Measurements from ENCODE around the gene FOXO6.

FOXO6 gene

DNA sequence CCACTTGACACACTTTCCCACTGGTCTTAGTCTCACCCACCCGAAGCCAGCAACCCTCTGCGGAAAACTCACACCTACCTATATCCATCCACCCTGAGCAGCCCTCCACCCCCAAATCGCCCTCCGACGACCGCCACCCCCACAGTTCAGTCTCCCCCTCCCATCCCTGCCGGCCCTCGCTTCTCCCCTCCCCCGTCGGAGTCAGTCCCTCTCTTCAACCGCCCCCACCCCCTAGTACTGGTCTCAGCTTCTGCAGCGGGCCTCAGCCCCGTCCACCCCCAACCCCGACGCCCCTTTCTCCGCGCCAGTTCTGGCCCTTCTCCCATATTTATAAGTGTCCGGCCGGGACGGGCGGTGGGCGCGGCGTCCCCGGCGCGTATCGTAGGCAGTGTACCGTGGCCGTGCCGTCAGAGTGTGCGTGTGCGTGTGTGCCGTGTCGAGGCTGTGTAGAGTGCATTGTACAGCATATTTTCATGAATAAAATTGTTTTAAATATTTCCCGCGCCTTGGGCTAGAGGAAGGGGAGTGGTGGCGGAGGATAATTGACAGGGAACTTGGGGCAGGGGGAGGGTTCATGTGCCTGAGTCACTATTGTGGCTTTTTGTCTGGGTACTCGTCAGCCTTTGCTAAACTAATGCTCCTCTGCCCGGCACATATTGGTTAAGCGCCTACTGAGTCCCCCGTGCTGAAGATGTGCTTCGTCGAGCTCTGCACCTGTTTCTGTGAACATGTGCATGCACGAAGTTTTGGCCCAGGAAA lies 22.0 kb downstream of the FOXO6 start:
- DNase-seq (ENCODE audit: low read depth) = peak; percentile 33

DNA sequence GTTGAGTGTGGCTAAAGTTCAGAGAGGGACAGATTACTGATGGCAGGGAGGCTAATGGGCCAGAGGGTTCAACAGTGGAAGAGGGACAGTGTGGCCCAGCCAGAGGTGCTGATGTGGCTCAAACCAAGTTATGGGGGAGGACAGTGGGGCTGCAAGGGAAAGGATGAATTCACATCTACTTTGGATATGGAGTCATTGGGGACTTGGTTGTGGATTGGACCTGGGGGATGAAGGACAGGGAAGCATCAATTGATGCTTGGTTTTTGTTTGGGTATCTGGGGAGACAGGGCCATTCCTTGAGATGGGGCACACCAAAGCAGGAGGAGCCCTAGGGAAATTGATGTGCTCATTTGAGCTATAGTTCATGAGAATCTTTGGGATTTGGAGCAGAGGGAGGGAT lies 23.3 kb downstream of the FOXO6 start:
- no peak for DNase-seq (ENCODE audit: low read depth)

DNA sequence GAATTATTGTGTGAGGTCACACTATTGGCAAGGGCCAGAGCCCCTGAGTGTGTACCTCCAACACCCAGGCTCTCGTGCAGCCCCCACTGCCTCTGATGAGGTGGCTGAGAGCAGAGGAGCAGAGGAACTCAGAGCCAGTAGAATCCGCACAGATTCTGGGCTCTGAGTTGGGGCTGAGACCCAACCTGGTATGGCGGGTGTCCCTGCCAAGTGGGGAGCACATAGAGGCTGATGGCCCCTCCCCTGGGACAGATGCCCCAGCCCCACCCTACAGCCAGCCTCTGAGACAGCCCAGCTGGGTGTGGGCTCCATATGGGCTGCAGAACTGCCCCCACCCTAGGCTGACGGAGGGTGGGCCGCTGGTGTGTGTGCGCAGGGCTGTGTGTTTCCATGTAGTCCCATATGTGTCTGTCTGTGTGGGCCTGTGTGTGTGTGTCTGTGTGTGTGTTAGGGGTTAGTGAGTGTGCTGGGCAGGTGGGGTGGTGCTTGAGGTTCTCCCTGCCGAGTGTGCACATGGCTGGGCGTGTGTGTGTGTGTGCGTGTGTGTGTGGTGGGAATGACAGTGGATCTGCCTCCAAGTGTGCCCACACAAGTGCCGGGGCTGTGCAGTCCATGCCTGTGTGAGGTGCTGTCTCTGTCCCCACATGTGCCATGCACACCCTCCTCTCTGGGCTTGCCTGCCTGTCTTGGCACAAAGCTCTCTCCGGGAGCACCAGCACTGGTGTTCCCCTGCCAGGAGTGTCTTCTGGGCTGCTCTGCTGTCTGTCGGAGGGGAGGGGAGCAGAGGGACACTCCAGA lies 24.4 kb downstream of the FOXO6 start:
- no peak for DNase-seq (ENCODE audit: low read depth)

DNA sequence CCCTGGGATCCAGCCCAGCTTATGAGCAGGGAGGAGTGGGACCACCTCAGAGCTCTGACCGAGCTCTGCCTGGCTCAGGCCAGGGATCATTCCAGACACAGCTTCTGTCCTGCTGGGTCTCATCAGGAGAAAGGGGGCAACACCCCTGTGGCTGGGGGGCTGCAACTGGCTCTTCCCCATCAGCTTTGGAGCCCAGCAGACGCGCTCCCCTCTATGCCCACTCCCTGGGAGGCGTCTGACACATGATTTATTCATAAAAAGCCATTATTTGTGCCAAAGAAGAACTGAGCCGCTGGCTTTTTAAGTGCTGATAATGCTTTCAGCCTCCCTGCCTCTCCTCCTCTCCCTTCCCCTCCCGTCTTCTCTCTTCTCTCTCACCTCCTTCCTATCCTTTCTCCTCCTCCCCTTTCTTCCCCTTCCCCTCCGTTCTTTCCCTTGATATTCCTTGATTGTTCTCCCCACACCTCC lies 25.0 kb downstream of the FOXO6 start:
- DNase-seq (ENCODE audit: low read depth) = no peak

DNA sequence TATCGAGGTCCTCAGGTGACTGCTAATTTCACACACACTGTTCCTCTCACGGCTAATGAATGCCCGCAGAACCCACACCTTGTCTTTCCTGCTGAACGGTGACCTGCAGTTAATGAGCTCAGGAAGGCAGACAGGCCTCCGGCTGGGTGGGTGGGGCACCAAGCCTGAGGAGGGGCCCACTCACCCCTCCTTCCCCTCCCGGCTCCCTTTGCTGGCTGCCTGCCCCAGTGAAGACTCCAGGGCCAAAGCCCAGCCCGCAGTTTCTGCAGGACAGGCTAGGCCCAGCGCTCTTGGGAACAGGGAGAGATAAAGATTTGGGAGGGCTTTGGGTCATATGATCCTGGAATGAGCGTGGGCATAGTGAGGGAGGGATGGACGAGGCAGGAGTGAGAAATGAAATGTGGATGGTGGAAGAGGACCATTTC lies 26.4 kb downstream of the FOXO6 start:
- DNase-seq (ENCODE audit: low read depth) = peak; percentile 36

DNA sequence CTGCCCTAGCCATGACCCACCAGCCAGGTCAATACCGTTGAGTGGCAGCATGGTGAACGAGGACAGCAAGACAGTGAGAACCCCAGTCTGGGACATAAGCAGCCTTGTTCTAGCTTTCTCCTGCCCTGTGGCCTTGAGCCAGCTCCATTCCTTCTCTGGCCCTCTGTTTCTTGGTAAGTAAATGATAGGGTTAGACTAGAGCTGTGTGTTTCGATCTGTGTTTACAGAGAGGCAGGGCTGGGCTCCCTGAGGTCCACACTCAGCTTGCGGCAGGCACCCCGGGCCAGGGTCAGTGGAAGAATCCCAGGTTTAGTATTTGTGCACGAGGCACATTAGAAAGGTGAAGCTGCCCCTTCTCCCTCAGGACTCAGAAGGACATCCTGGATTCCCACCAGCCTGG lies 27.3 kb downstream of the FOXO6 start:
- no peak for DNase-seq (ENCODE audit: low read depth)

DNA sequence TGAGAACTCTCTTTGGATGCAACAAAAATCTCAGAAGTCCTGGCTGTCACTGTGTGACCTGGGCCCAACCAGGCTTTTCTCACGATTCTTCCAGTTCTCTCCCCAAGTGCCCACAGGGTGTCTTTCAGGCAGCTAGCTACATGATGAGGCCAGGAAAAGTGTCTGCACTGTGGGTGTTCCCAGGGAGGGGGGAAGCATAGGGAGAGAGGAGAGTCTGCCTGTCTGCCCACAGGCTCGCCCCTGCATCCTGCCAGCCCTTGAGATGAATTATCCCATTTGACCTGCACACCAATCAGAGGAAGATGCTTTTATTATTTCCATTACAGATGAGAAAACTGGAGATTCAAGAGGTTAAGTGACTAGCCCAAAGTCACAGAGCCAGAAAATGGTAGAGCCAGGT lies 27.8 kb downstream of the FOXO6 start:
- no peak for DNase-seq (ENCODE audit: low read depth)

DNA sequence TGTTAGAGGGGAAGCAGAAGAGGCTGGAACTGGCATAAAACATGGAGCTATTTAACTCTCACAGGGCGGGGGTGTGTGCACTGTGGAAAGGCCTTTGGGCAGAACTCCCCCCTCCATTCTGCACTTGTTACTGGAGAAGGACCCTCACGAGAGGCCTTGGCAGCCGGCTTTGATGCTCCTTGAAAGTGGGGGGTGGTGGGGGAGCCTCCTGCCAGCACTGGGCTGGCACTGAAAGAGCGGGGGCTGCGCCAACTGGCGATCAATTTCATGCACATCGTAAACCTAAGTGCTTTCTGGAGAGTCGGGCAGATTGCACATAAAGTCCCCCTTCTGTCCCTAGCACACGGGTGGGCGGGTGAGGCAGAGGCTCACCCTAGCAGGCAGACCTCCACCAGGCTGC lies 28.9 kb downstream of the FOXO6 start:
- DNase-seq (ENCODE audit: low read depth) = no peak

DNA sequence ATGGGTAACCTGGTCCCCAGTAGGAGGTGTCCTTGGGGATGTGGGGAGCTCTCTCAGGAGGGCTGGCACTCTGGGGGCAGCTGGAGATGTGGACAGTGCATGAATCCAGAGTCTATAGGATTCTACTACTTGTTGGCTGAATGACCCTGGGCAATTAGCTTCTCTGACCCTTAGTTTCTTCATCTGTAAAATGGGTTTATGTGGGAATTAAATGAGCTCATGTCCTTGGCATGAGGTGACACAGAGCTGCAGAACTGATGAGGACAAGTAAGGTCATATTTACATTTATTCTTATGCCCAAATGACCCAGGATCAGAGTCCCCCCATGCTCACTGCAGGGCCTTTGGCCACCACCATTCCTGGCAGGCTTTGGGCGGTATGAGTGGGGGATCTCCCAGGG lies 29.3 kb downstream of the FOXO6 start:
- DNase-seq (ENCODE audit: low read depth) = no peak

DNA sequence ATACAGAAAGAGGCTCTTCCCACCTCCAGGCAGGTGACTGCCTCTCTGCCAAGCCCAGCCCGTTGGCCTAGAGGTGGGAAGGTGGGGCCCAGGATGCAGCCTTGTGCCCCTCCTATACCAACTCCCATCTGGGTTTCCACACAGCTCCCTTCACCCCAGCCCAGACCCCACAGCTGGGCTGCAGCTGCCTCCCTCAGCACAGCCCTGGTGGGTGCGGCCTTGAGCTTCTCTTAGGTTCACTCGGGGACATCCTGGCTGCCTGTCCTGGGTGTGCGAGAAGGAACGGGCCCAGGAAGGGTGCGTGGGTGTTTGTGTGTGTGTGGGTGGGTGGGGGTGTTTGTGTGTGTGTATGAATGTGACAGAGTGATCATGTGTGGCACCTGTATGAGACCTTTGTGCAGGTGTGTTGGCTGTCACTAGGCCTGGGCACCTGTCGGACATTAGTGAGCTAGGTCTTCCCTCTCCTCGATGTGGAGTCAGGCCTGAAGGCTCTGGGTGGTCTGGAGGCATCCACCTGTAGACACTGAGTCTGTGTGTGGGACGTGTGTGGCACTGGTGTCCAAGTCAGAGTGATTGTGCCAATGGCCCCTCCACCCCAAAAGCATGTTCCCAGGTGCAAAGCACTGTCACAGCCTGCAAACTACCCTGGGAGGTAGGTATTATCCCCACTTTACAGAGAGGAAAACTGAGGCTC lies 30.7 kb downstream of the FOXO6 start:
- DNase-seq (ENCODE audit: low read depth) = no peak

DNA sequence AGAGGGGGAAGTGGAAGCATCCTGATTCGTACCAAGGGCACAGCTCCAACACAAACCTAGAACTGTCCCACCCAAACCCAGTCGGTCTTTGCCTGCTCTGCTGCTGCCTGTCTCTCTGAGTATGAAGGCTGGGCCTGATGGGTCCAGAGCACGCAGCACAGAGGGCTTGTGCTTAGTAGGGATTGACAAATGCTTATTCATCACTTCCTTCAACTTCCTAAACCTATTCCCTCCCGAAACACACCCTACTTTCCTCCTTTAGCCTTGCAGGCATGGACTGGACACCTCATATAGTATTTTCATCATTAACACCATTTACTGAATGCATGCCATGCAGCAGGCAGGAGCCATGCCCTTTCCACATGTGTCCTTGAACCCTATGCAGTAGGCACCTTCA lies 31.3 kb downstream of the FOXO6 start:
- no peak for DNase-seq (ENCODE audit: low read depth)

DNA sequence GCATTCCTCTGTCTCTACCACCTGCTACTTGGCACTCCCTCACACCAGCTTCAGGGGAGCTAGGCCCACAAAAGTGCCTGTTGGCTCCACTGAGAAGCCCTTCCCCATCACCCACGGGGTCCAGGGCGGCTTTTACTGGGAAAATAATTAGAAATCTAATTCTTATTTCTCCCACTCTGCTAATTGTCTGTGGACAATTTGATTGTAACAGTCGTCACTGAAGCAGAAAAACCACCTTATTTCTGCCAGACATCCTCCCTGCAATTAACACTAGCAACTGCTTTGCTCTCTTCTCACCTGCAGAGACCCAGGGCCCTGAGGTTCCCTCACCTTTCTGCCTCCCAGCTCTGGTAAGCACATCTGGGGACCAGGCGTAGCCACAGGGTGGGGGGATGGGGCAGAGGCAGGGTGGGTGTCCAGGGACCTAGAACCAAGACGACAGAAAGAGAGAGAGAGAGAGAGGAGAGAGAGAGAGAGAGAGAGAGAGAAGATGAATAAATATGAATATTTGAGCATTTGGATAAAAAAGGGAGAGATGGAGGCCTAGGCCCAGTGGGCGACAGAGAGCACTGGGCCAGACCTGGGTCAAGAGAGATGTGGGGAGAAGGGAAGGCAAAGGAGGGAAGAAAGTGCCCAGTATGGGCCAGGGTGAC lies 32.6 kb downstream of the FOXO6 start:
- no peak for DNase-seq (ENCODE audit: low read depth)

DNA sequence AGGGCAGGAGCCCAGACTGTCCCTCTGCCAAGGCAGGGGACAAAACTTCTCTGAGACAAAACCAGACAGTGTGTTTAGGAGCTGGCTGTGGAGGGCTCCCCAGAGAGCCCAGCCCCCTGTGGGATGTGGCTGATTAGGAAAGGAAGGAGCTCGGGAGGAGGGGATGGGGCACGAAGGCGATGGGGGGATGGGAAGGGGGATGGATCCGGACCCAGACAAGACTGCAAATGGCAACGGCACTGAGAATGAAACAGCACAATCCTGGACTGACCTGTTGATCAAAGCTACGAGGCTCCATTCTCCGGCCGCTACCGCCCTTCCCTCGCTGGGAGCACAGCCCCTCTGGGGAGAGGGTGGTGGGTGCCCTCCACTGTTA lies 33.1 kb downstream of the FOXO6 start:
- DNase-seq (ENCODE audit: low read depth) = no peak

DNA sequence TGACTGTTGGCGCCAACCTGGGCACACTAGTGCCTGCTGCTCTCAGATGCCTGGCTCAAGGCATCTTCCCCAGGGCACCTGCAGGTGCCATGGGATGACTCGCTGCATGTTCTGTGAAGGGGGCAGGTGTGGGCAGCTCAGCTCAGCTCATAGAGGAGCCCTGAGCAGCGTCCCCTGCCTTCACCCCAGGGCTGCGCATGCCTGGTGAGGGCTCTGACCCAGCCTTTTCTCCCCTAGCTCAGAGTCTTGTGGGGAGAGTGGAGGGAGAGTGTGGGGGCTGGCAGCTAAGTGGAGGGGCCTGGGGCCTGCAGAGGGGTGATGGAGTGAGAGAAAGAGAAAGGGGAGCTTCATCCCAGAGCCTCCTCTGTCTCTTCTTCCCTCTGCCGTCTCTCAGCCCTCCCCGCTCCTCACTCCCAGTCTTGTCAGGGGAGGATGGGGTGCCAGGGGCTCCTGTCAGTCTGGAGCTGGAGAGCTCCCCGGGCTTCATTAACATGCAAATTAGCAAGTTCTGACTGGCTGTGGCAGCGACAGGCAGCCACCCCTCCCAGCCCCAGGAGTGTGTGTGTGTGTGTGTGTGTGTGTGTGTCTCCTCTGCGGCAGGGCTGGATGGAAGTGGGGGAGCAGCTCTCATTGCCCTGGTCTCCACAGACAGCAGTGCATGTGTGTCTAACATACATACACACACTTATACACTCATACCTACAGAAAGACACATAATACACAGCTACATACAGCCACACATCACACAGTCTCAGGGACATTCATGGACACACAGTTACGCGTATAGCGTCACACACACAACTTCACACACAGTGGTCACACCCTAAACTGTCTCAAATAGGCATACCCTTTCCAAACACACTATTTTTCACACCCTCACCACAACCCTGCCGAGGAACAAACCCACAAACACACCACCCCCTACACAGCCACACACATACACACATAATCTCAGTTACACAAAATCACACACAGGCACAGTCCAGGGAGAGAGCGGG lies 34.0 kb downstream of the FOXO6 start:
- no peak for DNase-seq (ENCODE audit: low read depth)

DNA sequence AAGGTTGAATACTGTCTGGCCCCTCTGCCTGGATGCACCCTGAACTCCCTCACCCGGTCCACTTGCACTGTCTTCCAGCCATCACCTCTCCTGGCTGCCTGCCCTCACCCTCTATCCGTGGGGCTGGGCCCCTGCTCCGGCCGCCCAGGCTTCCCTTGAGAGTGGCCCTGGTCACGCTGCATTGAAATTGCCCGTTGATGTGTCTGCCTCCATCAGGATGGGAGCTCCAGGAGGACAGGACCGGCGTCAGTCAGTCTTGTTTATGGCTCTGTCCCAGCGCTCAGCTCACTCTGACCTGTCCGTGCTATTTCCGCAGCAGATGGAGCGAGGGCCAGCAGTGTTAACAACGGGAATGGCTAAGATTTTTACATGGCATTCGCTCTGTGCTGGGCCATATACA lies 34.9 kb downstream of the FOXO6 start:
- no peak for DNase-seq (ENCODE audit: low read depth)

DNA sequence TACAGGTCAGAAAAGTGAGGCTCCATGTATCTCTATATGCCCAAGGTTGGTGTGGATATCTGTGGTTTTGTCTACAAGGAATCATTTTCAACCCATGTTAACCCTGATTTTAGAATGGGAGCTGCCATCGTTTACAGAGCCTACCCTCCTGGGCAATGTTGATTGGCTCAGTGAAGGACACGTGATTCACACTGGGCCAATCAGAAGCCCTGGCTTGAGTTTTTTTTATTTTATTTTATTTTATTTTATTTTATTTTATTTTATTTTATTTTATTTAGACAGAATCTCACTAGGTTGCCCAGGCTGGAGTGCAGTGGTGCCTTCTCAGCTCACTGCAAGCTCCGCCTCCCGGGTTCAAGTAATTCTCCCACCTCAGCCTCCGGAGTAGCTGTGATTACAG lies 35.8 kb downstream of the FOXO6 start:
- no peak for DNase-seq (ENCODE audit: low read depth)

DNA sequence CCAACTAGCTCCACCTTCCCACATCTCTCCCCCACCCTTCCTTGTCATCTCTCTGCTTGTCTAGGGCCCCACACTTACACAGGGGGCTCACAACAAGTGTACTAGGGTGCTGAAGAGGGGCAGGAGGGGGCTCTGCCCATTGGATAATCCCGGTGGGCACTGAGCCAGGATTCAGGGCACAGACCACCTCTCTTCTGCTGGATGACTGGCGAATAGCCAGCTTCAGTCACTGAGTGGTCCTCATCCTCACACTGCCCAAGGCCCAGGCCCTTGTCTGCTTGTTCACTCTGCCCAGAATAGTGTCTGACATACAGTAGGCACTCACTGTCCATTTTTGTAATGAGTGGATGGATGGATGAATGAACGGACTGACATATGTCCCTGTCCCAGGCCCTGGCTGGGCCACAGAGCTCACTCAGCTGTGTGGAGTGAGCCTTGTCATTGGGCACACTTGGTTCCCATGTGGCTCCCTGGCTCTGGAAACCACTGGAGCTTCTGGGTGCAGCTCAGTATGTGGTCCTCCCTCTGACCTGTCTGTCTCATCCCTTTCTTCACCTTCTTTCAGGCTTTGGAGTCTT lies 36.6 kb downstream of the FOXO6 start:
- DNase-seq (ENCODE audit: low read depth) = no peak

DNA sequence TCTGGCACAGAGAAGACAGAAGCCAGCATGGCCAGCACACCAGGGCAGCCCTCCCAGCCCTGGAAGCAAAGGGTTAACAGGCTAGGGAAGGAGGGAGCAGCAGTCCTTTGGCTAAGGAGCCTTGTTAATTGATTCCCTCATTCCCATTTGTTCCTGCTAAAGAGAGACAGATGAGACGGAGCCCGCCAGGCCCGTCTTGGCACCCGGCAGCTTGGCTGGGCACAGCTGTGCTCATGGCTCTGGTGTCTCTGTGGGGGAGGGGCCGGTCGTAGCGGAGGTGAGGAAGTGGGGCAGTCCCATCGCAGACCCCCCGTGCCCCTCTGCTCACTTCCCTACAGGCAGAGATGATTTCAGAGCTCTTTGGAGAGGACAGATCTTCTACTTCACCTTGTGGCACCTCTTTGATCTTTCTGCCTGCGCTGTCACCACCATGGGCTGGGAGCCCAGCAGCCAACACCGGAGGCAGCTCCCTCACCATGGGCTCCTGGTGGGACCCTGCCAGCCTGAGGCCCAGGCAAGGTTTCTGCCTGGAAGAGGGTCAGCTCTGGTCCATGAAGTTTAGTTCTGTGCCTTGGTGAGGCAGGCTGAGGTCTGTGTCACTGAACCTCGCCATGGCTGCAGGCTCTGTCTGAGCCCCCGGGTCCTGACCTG lies 38.0 kb downstream of the FOXO6 start:
- DNase-seq (ENCODE audit: low read depth) = no peak

DNA sequence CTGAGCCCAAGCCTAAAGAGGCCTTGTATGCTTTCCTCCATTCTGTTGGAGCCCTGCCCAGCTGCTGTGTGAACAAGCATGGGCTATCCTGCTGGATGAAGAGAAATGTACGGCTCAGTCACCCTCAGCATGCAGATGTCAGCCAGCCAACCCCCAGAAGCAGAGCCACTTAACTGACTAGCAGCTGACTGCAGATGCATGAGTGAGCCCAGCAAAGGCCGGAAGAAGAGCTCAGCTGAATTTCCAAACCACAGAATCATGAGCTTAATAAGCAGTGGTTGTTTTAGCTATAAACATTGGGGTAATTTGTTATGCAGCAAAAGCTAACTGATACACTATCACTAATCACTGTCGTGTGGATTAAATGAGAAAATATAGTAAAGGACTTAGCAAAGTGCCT lies 39.0 kb downstream of the FOXO6 start:
- no peak for DNase-seq (ENCODE audit: low read depth)

DNA sequence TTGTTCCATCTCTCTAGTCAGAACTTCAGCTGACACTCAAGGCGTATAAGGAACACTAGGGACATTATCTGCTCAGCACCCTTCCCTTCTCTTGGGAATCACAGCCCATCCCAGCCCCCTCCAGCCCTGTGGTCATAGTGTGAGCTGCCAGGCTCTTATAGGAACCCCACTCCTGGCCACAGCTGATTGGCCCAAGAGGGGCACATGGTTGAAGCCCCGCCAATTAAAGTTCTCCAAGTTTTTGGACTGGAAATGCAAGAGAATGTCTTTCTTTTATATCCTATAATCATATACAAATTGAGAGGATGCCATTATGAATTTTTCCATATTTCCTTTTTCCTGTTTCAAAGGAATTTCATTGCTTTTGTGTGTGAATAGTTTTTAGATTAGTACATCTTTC lies 40.7 kb downstream of the FOXO6 start:
- no peak for DNase-seq (ENCODE audit: low read depth)
